ENCODE results near the gene GABRG3.

DNA sequence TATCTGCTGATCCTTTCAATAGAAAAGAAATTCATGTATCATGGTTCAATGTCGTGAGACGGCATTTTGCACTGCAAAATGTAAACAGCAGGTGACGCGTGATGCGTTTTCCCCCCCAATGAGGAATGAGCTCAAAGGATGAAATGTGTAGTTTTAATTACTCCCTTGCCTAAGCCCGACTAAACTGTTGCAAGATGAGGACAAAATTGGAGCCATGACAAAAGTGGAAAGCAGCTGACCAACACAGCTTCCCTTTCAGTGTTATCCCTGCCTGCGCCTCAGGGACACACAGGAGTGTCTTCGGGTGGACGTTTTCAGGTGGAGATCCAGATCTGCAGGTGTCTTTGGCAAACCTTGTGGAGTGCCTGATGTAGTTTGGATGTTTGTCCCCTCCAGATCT lies 92.0 kb downstream of the GABRG3 start:
- TF ChIP-seq, protein P1, sequence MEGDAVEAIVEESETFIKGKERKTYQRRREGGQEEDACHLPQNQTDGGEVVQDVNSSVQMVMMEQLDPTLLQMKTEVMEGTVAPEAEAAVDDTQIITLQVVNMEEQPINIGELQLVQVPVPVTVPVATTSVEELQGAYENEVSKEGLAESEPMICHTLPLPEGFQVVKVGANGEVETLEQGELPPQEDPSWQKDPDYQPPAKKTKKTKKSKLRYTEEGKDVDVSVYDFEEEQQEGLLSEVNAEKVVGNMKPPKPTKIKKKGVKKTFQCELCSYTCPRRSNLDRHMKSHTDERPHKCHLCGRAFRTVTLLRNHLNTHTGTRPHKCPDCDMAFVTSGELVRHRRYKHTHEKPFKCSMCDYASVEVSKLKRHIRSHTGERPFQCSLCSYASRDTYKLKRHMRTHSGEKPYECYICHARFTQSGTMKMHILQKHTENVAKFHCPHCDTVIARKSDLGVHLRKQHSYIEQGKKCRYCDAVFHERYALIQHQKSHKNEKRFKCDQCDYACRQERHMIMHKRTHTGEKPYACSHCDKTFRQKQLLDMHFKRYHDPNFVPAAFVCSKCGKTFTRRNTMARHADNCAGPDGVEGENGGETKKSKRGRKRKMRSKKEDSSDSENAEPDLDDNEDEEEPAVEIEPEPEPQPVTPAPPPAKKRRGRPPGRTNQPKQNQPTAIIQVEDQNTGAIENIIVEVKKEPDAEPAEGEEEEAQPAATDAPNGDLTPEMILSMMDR (IDR thresholded peaks at IDR 0.05), result no peak
- TF ChIP-seq POLR2A (IDR thresholded peaks at IDR 0.05), result no peak

Data from heart left ventricle (tissue), 13 donors.